Fibroblast of lung (primary cell): ENCODE results near the gene PARP2.

Experiments
- CTCF ChIP-seq, 2 donors: IDR thresholded peaks in 1 of 2; conservative IDR thresholded peaks in 1 of 2; 1 replicate in 1 of 2; 2 replicates in 1 of 2; pipeline ENCODE4 v1.5.1; 2011 to 2012; ENCODE audit warnings: low read length in 2 of 2, control low read depth in 1 of 2, inconsistent platforms in 1 of 2, low read depth in 1 of 2, mild to moderate bottlenecking in 1 of 2
- EZH2 ChIP-seq: IDR thresholded peaks from 2 replicates; pipeline ENCODE4 v1.5.1; 2012; ENCODE audit warnings: low read length, control low read depth, mild to moderate bottlenecking; ENCODE audit errors: missing control alignments

- TF ChIP-seq CTCF (conservative IDR thresholded peaks at IDR 0.05 in 1 of 2, IDR thresholded peaks at IDR 0.05 in 1 of 2; ENCODE audit: low read depth in 1 of 2, low read length in 2 of 2) = no peak
- TF ChIP-seq EZH2 = no peak
Observed at GRCh38 chr14:20314026-20314425, 29.4 kb upstream of the PARP2 start.
